Hepatocyte (in vitro differentiated cells): Measurements from ENCODE around the gene FCER2. TPM values are rescaled to one million over a fixed set of nuclear protein-coding genes. Genes with fewer than 3 reads are reported as not detected.

ENCODE experiments used
- DNase-seq: peaks from one replicate; pipeline ENCODE4 v3.0.0-alpha.2; 2016; ENCODE audit warnings: low spot score
- H2AFZ ChIP-seq: fragments of 200-600 bp; sonication (generic); 2 replicates; pipeline ENCODE4 v1.6.0; 2016; ENCODE audit warnings: antibody characterized with exemption, mild to moderate bottlenecking
- H3K27ac ChIP-seq: fragments of 200-600 bp; sonication (generic); 2 replicates; pipeline ENCODE4 v1.5.1; 2016; ENCODE audit warnings: mild to moderate bottlenecking
- H3K27me3 ChIP-seq: fragments of 200-600 bp; sonication (generic); 2 replicates; pipeline ENCODE4 v1.6.1; 2016
- H3K36me3 ChIP-seq: fragments of 200-600 bp; sonication (generic); replicated peaks from 2 replicates; pipeline ENCODE4 v1.5.1; 2016; ENCODE audit warnings: low read depth; ENCODE audit not compliant: insufficient read depth
- H3K4me1 ChIP-seq: fragments of 200-600 bp; sonication (generic); 2 replicates; pipeline ENCODE4 v1.5.1; 2016; ENCODE audit warnings: mild to moderate bottlenecking, moderate library complexity; ENCODE audit not compliant: insufficient read depth
- H3K4me2 ChIP-seq: fragments of 200-600 bp; sonication (generic); 2 replicates; pipeline ENCODE4 v1.6.0; 2016
- H3K4me3 ChIP-seq: fragments of 200-600 bp; sonication (generic); 2 replicates; pipeline ENCODE4 v1.5.1; 2016; ENCODE audit warnings: mild to moderate bottlenecking
- H3K79me2 ChIP-seq: fragments of 200-600 bp; sonication (generic); 2 replicates; pipeline ENCODE4 v1.6.0; 2017; ENCODE audit warnings: mild to moderate bottlenecking
- H3K9me2 ChIP-seq: fragments of 200-600 bp; sonication (generic); replicated peaks from 2 replicates; pipeline ENCODE4 v1.6.0; 2017; ENCODE audit warnings: mild to moderate bottlenecking; ENCODE audit not compliant: insufficient read depth
- H3K9me3 ChIP-seq: fragments of 200-600 bp; sonication (generic); 2 replicates; pipeline ENCODE4 v1.5.1; 2016; ENCODE audit warnings: low read depth, mild to moderate bottlenecking
- H4K20me1 ChIP-seq: fragments of 200-600 bp; sonication (generic); 2 replicates; pipeline ENCODE4 v1.6.0; 2016; ENCODE audit warnings: mild to moderate bottlenecking; ENCODE audit not compliant: insufficient read depth, poor library complexity, severe bottlenecking
- EZH2 ChIP-seq: fragments of 200-600 bp; sonication (generic); IDR thresholded peaks from 2 replicates; pipeline ENCODE4 v1.6.1; 2016; ENCODE audit warnings: antibody characterized with exemption, mild to moderate bottlenecking, borderline replicate concordance
- EZH2phosphoT487 ChIP-seq: fragments of 200-600 bp; sonication (generic); IDR thresholded peaks from one replicate; pipeline ENCODE4 v1.6.1; 2018; ENCODE audit warnings: antibody characterized with exemption, mild to moderate bottlenecking, low read depth, moderate library complexity; ENCODE audit not compliant: unreplicated experiment, severe bottlenecking
- WGBS: methylation state at CpG from one replicate; pipeline ENCODE4 v1.1.6; 2016; ENCODE audit warnings: low lambda C conversion rate; ENCODE audit errors: missing lambda C conversion rate; 5-methylcytosine and 5-hydroxymethylcytosine counted together
- polyA plus RNA-seq: library from polyadenylated mRNA; unstranded; fragments of >200 nt; fragmentation: Nextera tagmentation; extraction: Ambion mirVana; gene quantifications from 2 replicates; pipeline ENCODE4 v1.2.1, GENCODE V29; 2016
- total RNA-seq: library from RNA; depleted of rRNA; stranded (reverse); fragments of >200 nt; gene quantifications from 2 replicates; pipeline ENCODE4 v1.2.3, GENCODE V29; 2014
- TF ChIP-seq, protein P1 (sequence below): fragments of 200-600 bp; sonication (generic); IDR thresholded peaks from 2 replicates; pipeline ENCODE4 v1.5.1; 2016; ENCODE audit warnings: antibody characterized with exemption, mild to moderate bottlenecking; ENCODE audit not compliant: poor library complexity

Gene FCER2
- total and polyA plus RNA-seq, 2 experiments from 2014 or later = not detected

DNA sequence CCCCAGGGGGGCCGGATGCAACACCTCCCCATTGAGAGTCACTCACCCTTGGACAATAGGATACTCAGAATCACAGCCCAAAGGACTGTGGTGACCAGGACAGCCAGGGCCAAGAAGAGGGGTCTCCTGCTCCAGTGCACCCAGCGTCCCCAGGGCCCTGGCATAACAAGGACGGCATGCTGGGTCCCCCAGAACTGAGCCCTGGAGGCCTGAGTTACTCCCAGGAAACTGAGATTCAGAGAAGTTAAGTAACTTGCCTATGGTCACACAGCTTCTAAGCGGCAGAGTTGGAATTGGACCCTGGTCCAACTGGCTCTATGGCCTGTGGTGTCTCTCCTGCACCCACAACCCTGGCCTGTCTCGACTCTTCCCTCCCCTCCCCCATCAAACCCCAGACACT, 29.7 kb upstream of the FCER2 start:
- no peak for DNase-seq
- WGBS = 81% methylated on average over 5 of the region's 5 CpGs
- peaks cover 57% of the 10 kb centered on the region for H3K27me3 ChIP-seq
- H4K20me1 ChIP-seq = no peaks in the 10 kb centered on the region
- H2AFZ ChIP-seq = no peak overlapping the region
- H3K4me2 ChIP-seq = no peak overlapping the region
- no peak for TF ChIP-seq EZH2phosphoT487
- TF ChIP-seq, protein P1, sequence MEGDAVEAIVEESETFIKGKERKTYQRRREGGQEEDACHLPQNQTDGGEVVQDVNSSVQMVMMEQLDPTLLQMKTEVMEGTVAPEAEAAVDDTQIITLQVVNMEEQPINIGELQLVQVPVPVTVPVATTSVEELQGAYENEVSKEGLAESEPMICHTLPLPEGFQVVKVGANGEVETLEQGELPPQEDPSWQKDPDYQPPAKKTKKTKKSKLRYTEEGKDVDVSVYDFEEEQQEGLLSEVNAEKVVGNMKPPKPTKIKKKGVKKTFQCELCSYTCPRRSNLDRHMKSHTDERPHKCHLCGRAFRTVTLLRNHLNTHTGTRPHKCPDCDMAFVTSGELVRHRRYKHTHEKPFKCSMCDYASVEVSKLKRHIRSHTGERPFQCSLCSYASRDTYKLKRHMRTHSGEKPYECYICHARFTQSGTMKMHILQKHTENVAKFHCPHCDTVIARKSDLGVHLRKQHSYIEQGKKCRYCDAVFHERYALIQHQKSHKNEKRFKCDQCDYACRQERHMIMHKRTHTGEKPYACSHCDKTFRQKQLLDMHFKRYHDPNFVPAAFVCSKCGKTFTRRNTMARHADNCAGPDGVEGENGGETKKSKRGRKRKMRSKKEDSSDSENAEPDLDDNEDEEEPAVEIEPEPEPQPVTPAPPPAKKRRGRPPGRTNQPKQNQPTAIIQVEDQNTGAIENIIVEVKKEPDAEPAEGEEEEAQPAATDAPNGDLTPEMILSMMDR = no peak
- TF ChIP-seq EZH2 = no peak
- no peaks in the 10 kb centered on the region for H3K79me2 ChIP-seq
- no peaks in the 10 kb centered on the region for H3K36me3 ChIP-seq
- H3K4me1 ChIP-seq = no peaks in the 10 kb centered on the region
- H3K4me3 ChIP-seq = no peak overlapping the region
- no peak overlapping the region for H3K27ac ChIP-seq
- H3K9me3 ChIP-seq = no peaks in the 10 kb centered on the region
- H3K9me2 ChIP-seq = no peaks in the 10 kb centered on the region

DNA sequence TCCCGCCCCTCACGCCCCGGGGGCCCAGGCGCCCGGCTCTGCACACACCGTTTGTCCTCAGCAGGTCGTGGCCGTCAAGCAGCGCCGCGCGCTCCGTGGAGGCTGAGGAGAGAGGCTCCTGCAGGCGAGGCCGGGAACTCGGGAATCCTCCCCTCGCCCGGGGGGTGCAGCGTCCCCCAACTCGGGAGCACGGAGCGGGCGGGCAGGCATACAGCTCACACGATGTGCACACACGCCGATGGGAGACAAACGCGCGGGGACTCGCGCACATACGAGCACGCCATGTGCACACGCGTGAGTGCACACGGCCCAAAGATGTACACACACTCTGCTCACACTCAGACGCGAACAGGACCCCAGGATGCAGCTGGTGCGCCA, 29.3 kb upstream of the FCER2 start:
- DNase-seq = no peak
- Histone ChIP-seq H3K4me3 (no peak overlapping the region), H3K9me2 (no peaks in the 10 kb centered on the region), H3K79me2 (no peaks in the 10 kb centered on the region), H3K4me2 (no peak overlapping the region), H3K27me3 (peaks cover 57% of the 10 kb centered on the region), H3K27ac (no peak overlapping the region), H3K4me1 (no peaks in the 10 kb centered on the region), H3K9me3 (no peaks in the 10 kb centered on the region), H3K36me3 (no peaks in the 10 kb centered on the region), H2AFZ (no peak overlapping the region), H4K20me1 (no peaks in the 10 kb centered on the region)
- TF ChIP-seq EZH2phosphoT487 = no peak
- TF ChIP-seq EZH2 = no peak
- TF ChIP-seq, protein P1 = no peak
- WGBS = 83% methylated on average over 37 of the region's 39 CpGs

DNA sequence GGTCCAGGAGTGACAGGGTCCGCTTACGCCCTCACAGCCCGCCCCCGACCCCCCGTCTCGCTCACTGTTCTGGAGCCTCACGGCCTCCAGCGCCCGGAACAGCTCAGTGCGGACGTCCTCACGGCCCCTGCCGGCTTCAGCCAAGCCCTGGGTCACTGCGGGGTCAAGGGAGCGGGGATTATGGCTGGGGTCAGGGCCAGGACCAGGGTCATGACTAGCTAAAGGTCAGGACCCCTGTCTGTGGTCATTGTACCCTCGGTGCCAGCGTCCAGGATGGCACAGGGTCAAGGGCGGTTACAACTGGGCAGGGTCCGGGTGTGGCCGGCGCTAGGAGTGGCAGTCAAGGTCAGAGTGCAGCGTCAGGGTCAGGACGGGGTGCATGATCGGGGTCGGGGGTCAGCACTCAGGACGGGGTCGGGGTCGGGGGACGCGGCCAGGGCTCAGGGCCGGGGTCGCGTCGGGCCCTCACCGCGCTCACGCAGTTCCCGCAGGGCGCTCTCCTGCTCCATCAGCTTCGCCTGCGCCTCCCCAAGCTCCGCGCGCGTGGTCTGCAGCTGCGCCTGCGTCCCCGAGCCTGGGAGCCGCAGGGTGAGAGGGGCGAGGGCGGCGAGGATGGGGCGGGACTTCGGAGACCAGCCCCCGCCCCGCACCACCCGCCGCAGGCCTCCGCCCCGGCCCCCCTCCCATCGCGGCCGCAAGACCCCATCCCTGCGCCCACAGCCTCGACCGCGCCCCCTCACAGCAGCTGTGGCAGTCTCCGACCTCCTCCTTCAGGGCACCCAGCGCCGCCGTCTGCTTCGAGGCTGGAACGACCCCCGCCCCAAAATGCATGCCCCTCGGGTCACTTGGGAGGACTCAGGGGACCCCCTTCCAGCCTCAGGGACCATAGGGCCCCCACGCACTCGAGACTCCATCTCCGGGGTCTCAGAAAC, 28.6 kb upstream of the FCER2 start:
- H3K79me2 ChIP-seq = no peaks in the 10 kb centered on the region
- no peaks in the 10 kb centered on the region for H3K36me3 ChIP-seq
- peaks cover 53% of the 10 kb centered on the region for H3K27me3 ChIP-seq
- TF ChIP-seq EZH2 (peak; percentile 60), EZH2phosphoT487 (no peak)
- TF ChIP-seq, protein P1 = no peak
- no peaks in the 10 kb centered on the region for H3K4me1 ChIP-seq
- DNase-seq = no peak
- no peaks in the 10 kb centered on the region for H3K9me2 ChIP-seq
- H3K9me3 ChIP-seq = no peaks in the 10 kb centered on the region
- H3K27ac ChIP-seq = no peak overlapping the region
- no peak overlapping the region for H3K4me3 ChIP-seq
- H4K20me1 ChIP-seq = no peaks in the 10 kb centered on the region
- no peak overlapping the region for H3K4me2 ChIP-seq
- no peak overlapping the region for H2AFZ ChIP-seq
- WGBS = 24% methylated on average over 25 of the region's 78 CpGs
